Vagina (tissue), 2 donors: Measurements from ENCODE around the gene NAA80.

Experiments used
- POLR2A ChIP-seq, 2 donors: fragments of 450-650 bp; IDR thresholded peaks; one replicate each; pipeline ENCODE4 v1.6.1; 2017; ENCODE audit warnings: antibody characterized with exemption in 2 of 2, mild to moderate bottlenecking in 2 of 2, moderate library complexity in 2 of 2
- POLR2AphosphoS5 ChIP-seq, 2 donors: sonication (generic); formaldehyde crosslinking; IDR thresholded peaks; one replicate each; pipeline ENCODE4 v1.9.0; 2017; ENCODE audit warnings: antibody characterized with exemption in 2 of 2, mild to moderate bottlenecking in 2 of 2, low read depth in 1 of 2; ENCODE audit not compliant: insufficient read depth in 1 of 2
- TF ChIP-seq, protein P1 (sequence below), 3 experiments: fragments of 450-650 bp in 2 of 3; fragments of 200-600 bp in 1 of 3; sonication (generic) in 1 of 3; IDR thresholded peaks; one replicate each; pipeline ENCODE4 v1.5.1; 2017 to 2019; ENCODE audit warnings: antibody characterized with exemption in 3 of 3, mild to moderate bottlenecking in 2 of 3, moderate library complexity in 2 of 3

DNA sequence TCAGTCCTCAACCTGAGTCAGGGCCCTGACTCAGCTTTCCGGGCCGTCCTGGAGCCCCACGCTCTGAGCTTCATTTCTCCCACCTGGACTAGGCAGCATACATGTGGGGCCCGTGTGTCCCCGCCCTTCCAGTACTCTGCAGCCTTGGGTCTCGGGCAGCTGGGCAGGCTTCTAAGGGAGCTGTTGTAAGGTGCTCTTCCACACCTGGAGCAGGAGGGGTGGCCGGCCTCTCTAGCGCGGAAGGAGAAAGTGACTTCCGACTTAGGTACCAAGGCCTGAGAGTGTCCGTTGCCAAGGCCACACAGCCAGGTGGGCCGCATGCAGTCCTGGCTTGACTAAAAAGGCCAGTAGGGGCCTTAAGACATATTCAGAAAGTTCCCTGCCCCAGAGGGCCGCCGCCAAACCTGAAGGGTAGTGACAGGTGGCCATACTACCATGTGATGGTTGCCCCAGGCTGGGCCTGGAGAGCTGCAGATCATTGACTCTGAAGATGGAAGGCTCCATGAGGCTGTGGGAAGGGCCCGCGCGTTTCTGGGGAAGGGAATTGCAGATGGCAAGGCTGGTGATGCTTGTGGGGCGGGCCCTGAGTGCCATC, 39.7 kb downstream of the NAA80 start:
- TF ChIP-seq POLR2A (IDR thresholded peaks at IDR 0.05), result no peak
- TF ChIP-seq, protein P1, sequence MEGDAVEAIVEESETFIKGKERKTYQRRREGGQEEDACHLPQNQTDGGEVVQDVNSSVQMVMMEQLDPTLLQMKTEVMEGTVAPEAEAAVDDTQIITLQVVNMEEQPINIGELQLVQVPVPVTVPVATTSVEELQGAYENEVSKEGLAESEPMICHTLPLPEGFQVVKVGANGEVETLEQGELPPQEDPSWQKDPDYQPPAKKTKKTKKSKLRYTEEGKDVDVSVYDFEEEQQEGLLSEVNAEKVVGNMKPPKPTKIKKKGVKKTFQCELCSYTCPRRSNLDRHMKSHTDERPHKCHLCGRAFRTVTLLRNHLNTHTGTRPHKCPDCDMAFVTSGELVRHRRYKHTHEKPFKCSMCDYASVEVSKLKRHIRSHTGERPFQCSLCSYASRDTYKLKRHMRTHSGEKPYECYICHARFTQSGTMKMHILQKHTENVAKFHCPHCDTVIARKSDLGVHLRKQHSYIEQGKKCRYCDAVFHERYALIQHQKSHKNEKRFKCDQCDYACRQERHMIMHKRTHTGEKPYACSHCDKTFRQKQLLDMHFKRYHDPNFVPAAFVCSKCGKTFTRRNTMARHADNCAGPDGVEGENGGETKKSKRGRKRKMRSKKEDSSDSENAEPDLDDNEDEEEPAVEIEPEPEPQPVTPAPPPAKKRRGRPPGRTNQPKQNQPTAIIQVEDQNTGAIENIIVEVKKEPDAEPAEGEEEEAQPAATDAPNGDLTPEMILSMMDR (IDR thresholded peaks at IDR 0.05), result no peak
- TF ChIP-seq POLR2AphosphoS5 (IDR thresholded peaks at IDR 0.05; ENCODE audit: insufficient read depth in 1 of 2, low read depth in 1 of 2), result no peak
